NCI-H2029 treated with DMSO at 0.1 percent for 48 hours (cell line): ENCODE results near the gene HMCN1.

Experiments used
- DNase-seq: peaks from one replicate; lab custom pipeline; 2025; lab: John Stamatoyannopoulos, UW

HMCN1 gene

DNA sequence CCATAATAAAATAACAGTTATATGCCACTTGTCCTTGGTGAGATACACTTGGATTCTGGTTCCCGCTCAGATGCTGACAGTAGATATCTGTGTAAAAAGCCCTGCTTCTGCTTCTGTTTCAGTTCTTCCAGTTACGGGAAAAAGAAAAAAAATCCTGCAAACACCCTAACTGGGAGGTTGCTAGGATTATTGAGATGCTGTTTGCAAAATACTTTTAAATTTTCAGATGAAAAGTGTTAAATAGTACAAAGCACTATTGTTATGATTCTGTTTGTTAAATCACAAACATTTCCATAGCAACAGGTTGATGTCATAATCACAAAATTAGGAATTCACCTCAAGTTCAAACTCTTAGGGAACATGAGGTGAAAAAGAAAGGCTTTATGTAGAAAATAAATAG is 232.3 kb downstream of the HMCN1 start:
- DNase-seq: no peak

DNA sequence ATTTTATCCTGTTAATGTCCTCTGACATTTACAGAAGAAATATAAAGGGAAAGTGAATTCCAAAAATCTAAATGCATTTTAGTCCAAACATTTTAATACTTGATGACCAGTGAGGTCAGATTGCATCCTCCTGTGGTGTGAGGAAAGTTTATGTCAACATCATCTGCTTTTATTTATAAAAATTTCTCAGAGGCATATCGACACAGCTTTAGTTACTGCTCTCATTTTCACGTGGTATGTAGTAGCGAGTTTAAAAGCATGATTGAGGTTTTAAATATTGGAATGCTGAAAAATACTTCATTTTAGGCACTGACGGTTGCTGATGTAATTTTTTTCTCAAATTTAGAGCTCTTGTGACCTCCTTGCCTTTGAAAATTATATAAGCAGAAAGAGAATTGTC is 234.8 kb downstream of the HMCN1 start:
- DNase-seq: no peak

DNA sequence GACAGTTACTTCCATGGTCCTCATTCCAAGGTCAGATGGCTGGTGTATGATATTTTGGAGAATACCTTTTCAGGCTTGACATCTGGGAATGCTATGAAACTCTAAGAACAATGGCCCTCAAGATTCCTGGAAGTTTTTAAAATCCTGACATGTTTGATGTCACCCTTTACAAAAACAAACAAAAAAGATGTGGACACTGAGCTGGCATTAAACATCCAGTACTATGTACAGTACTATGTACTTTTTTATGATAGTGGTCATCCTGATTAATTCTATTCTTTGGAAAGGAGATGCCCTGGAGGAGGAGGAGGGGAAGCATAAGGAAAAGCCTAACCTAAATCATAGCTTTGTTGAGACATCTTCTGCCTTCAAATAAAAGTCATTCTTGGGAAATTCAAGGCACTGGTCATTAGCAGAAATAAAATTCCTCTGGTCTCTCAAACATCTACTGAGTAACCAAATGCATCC is 235.4 kb downstream of the HMCN1 start:
- no peak for DNase-seq

DNA sequence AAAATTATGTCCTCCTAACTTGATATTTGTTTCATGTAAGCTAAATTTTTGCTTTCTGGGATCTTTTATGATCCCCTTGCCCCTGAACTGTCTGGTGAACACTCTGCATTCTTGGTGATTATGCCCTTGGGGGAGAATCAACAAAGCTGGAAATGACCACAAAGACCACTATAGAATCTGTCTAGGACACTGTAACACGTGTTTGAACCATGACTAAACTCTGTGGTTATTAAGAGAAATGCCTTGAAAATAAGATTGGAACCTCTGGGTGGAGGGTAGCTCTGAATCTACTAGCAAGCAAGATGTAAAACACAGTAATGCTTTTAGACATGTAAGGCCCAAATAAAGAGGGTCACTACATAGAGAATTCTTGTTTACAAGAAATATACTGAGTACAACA is 237.5 kb downstream of the HMCN1 start:
- no peak for DNase-seq

DNA sequence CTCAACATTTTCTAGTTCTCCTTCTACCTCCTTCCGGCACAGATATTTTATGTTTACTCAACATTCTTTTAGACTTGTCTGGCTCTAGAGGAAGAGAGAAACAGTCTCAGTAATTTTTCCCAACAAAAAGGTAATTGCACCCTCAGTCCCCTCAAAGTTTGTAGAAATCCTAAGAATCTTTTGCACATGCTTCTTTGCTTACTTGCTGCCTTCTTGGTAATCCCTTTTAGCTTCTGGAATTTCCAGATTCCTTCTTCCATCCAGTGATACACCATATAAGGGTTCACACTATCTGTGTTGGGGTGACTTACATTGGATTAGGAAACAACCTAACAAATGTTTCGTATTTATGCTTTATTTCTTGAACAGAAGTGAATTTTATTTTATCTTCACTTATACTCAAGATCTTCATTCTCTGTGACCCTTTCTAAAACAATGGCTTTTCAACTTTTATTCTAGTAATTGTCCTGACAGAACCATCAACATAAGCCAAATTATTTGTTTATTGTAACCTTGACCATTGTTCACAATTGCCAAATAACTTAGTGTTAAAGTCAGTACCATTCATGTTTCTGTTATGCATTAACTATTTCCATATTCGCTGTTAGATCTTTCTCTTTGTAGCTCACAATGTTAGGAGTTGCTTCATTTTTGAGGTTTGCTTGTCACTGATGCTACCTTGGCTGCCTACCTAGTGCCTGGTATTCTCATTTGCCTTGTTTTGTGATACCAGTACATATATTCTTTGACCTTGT is 238.1 kb downstream of the HMCN1 start:
- DNase-seq: no peak

DNA sequence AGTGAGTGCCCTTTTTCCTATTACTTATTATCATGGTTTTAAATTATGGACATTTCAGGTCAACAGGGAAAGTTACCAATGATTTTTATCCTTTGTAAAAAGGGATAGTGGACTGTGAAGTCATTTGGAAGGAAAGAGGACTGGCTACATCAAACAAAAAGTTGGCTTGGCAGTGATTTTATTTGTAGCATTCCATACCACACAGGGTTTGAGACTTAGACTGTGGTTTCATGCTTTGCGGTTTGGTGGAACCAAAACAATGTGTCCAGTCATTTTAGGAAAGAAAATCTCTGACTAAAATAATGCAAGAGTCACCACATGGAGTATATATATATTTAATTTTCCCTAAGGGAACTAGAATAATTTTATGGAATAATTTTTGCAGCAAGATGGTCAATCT is 239.5 kb downstream of the HMCN1 start:
- no peak for DNase-seq

DNA sequence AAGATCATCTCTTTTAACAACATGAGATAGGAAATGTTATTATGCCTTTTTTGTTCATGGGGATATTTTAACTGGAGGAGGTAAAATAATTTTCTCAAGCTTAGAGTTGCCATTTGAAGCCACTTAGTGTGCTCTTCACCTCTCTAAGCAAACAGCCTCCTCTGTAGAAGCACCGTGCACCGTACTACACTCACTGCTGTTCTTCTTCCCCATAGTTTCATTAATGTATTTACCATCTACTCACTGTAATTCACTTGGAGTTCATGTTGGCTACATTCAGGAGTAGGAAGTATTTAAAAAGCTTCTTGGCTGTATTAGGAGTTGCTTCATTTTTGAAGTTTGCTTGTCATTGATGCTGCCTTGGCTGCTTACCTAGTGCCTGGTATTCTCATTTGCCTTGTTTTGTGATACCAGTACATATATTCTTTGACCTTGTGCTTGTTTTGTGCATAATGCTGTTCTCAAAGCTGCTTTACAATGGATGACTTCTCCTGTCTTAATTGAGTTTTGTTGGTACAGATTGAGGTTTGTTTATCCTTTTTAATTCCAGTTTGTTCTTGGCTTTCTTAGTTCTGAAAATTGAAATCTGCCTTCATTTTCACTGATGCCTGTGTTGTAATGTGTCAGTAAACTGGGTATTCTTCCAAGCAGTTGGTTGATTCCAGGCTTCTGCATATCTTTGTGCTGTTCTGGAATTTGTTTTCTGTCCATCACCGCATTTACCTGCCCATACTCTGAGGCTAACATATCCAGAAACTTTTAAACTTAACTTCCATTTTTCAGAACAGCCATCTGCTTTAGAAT is 240.4 kb downstream of the HMCN1 start:
- DNase-seq: no peak

DNA sequence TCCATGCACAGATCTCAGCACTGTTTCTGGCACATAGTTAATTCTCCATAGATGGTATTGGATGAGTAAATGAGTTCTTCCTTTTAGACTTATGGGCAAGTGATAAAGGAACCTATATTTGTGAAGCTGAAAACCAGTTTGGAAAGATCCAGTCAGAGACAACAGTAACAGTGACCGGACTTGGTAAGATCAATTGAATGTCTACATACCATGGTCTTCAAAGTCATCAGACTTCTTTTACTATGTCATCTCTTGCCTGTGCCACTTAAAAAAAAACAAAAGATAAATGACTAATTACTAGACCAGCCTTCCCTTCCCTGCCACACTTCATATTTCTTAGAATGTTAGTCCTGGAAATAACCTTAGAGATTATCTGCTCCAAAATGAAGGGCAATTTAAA is 246.7 kb downstream of the HMCN1 start:
- no peak for DNase-seq

DNA sequence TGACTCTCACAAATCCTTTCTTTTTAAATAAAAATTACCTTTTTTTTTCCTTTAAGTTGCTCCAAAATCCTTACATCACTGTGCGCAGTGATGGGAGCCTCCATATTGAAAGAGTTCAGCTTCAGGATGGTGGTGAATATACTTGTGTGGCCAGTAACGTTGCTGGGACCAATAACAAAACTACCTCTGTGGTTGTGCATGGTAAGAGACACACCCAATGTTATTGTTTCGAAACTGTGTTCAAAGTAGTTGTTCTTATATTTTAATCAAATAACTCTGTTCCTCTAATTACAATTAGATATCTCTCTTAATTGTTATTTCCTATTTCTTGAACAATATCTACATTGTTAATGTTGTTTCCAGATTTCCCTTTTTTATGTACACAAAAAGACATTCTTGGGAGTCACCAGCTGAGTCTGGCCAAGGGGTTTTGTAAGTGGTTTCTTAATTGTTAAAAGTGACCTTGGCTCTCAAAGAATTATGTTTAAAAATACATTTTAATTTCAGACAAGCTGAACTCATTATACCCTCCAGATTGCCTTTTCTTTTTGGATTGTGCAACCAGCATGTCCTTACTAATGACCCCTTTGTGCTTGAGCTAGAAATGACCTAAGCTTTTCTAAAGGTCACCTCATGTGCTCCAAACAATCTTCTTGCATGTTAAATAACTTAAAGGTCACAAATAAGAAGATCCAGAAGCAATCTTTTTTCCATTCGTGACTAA is 250.1 kb downstream of the HMCN1 start:
- DNase-seq: no peak

DNA sequence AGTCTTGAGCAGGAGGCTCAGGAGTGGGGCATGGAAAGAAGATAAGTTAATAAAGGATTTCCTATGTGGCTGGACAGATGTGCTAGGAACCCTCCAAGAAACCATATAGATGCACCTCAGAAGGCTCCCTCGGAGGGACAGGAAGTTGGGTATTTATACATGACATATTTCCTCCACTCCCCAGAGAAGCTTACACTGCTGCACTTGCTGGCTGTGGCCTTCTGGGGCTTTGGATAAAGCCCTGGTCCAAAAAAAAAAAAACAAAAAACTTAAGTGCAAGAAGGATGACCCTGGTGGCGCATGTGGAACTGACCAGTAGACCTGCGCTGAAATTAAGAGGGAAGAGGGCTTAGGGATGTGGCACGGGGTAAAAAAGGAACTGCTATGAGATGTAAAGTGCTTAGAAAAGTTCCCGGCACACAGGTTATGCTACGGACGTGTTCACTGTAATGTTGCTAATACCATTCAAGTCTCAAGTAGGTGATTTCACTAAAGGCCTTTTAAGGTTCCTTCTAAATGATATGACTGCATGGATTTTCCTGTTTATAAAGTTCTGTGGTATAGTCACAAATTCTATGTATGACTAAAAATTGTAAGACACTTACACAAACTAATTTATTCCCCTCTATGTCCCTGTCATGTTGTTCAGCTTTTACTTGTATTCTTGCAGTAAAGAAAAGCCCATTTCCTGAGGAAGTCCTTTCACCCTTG is 253.6 kb downstream of the HMCN1 start:
- no peak for DNase-seq

DNA sequence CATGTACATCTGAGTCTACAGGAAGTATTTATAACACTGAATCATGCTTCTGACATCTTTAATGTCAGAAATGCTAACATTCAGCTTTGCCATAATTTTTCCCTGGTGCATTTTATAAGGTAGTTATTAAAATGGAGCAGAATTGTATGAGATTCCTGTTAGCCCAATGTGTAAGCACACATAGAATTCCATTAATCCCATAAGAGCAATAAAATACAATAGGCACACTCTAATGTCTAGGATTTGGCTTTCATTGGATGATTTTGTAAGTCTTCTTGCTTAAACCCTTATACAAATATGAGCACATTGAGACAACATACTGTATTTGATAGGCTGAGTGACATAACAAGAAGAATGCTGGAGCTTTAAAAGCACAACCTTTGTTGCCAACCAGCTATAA is 256.4 kb downstream of the HMCN1 start:
- DNase-seq: no peak

DNA sequence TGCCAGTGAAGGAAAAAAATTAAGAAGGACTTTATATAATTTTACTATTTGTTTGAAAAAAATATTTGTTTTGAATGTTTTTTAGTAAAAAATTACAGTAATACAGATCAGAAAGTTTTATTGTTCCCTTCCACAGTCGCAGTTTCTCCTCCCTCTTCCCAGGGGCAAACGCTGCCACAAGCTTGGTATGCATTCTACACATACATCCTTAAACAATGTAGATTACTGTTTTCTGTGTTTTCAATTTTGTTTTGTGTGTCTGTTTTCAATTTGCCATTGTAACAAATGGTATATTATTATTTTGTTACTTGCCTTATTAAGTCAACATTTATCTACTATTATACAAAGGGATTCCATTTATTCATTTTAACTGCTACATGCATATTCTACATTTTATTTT is 257.1 kb downstream of the HMCN1 start:
- no peak for DNase-seq

DNA sequence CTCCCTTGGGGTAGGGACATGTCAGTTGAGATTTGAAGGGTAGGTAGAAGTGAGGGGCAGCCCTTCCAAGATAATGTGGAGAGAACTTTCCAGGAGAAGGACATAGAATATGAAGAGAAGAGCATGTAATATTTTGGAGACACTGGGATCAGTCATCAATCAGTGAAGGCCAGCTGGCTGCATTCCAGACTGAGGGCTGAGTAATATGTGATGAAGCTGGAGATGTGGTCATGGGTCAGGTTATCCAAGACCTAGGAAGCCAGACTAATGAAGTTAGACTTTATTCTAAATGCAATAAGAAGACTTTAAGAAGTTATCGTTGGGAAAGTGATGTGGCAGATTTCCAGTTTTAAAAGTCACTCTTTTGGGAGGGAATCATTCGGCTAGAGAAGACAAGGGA is 262.0 kb downstream of the HMCN1 start:
- no peak for DNase-seq

DNA sequence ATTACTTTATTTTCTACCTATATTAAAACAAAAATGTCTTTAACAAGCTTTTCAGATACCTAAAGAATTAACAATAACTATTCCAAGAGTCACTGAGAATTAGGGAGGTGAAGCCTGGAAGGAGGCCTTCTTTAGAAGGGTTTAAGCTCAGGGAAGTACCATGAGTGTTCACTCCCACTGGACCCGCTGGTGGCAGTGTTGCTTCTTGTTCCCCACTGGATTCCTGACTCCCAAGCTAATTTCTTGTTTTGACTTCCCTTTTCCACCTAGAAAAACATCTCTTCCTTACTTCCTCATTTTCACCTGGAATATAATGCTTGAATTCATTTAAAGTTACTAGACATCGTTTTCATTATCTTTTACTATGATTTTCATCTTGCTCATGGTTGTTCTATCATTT is 264.2 kb downstream of the HMCN1 start:
- no peak for DNase-seq

DNA sequence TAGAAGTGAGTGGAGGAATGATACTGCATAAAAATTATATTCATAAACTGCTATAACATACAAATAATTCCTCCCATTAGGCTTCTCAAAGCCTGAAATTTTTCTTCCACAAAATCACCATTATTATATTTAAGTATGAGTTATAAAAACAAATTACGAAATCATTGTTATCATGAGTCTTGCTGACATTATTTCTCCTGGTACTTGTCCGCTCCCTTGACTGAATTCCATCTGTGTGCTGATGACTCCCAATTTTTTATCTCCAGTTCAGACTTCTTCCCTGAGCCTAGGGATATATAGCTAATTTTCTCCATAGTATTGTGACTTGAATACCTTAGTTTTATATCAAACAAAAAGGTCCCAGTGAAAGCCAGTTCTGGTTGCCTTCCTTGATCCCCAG is 268.2 kb downstream of the HMCN1 start:
- no peak for DNase-seq

DNA sequence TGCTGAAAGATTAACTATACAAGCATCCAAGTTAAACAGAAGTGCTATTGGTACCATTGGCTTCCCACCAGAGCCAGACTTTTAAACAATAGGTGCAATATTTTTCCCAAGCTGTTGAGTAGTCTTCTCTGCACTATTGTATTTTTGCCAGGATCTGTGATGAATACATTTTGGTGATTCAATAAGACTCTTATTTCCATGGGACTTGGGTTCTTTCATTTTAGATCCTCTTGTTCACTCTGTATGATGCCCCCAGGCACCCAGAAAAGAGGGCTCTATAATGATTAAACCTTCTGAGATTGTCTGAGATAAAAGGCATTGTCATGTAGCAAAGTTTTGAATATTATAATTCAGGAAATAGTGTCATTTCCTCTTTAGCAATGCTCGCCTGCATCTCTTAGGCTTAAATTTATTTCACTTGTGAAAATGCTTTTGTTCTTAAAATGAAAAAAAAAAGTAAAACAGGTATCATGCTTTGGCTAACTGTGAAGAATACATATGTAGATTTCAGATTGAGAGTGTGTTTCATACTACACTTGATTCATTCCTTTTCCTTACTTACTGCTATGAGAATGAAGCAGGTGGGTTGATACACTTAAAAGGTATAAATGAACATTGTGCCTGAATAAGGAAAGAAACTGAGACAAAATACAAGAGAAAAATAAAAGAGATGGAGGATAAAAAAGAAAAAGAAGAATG is 275.0 kb downstream of the HMCN1 start:
- no peak for DNase-seq

DNA sequence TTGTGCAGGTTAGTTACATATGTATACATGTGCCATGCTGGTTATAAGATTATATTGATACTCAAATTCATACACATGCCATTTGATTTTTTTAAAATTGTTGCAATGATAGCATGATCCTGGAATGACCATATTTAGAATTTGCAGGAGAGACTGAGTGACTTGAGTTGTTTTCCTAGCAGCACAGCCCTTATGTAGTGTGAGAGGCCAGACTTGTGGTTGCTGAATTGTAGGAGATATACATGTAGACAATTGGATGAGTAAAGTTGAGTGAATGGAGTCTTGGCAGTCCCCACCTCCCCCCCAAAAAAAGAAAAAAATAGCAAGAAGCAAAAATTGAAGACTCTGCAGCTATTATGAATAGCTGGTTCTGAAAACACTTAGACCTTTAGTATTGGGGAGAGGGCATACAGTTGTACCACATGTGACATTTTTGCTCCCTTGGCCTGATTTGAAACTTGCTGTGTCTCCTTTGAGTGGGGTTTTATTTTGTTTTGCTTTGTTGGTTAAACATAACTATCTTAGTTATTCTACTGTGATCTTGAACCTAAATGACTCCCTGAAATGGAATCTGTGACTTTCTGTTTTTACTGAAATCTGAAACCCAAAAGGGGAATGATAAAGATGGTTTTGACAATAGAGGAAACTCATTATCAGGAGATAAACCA is 280.3 kb downstream of the HMCN1 start:
- DNase-seq: no peak

DNA sequence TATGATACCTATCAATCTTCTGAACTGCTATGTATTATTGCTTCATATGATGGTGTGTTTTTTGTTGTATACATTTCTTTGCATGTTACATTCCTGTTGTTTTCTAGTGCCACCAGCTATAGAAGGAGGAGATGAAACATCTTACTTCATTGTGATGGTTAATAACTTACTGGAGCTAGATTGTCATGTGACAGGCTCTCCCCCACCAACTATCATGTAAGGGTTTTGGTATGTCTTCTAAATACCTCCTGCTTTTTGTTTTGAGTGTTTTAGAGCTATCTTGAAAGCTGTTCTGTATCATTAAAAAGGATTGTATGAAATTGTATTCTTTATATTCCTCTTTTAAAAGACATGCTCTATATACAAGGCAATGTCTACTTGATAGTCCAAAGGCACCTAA is 282.7 kb downstream of the HMCN1 start:
- DNase-seq: no peak

DNA sequence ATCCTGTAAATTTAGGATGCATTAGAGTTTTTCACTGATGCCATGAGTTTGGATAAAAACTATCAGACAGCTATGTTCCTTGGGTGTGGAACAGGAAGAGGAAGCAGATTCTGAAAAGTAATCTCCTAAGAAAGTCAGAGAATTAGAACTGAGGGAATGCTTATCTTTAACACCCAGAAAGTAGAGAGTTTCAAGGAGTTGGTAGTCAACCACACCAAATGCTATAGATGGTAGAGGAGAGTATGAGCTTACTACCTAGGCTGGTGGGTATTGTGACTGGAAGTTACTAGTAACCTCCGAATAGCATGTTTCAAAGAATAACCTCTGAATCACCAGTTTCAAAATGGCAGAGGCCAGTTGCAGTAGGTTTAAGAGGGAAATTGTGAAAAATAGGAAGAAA is 288.0 kb downstream of the HMCN1 start:
- DNase-seq: no peak

DNA sequence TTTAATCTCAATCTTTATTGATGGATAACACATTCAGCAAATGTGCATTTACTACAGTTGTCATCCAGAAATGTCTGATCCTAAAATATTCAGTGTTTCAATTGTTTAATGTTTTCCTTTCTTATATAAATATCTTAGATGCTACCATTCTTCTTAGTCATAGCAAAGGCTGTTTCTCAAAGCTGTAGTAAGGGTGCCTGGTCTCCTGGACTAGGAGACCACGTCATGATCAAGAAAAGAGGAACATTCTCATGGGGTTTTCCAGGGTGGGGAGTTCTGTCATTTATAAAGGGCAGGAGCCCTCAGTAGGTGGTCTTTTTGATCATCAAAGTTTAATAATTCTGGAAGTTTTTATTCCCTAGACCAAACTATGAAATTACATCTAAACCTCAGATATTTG is 292.8 kb downstream of the HMCN1 start:
- DNase-seq: no peak

DNA sequence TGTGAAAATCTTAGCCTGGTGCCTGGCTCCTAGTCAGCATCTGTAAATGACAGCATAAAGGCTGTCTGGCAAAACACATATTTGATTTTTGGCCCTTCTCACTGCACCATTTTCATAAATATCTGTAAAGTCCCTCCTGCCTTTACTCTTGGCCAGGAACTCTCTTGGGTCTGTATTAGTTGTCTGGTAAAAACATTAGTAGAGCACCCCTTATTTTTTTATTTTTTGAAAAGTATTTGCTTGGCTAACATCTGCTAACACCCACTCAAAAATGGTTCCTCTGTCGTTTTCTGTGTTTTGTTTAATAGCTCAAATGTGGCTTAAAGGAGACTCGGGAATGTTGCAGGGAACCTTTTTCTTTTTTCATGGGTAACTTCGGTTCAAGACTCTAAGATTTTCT is 293.4 kb downstream of the HMCN1 start:
- DNase-seq: no peak
